ENCODE measurements around the gene LYG2.
"Not testable (repeated sequence)": the region's sequence is repeated elsewhere in the genome, so short reads cannot be mapped to it uniquely, and the experiment has no call there.

The LYG2 gene

GRCh38 chr2:99255491-99256318, at the start of gene LYG2:
LYG2 (minus strand) TSS chr2:99255666; CDS start chr2:99254260, 1,406 bp downstream.
- Histone ChIP-seq H3K9me3 (no peaks in the 10 kb centered on the region; the same call in 1 of the 2 replicates), H3K36me3 (replicated peaks) (no peaks in the 10 kb centered on the region), H3K4me1 (no peaks in the 10 kb centered on the region), H3K4me3 (no peak within 1 kb of the TSS), H3K27me3 (ENCODE audit: low read depth) (no peaks in the 10 kb centered on the region)
- in situ Hi-C loops (cut with MboI; ENCODE audit: low sequenced_read_pairs): no loop called here
- no peak for DNase-seq (ENCODE audit: low spot score in 2 of 2)

- H3K4me3 ChIP-seq; H3K9me3 ChIP-seq; H3K36me3 ChIP-seq (replicated peaks); DNase-seq (ENCODE audit: low spot score in 2 of 2); H3K27me3 ChIP-seq (ENCODE audit: low read depth); H3K4me1 ChIP-seq; in situ Hi-C loops (cut with MboI; ENCODE audit: low sequenced_read_pairs): not testable (repeated sequence)
Observed at GRCh38 chr2:99301097-99301496, 45.6 kb upstream of the LYG2 start, which contains the start of gene LYG1. LYG1 (minus strand) TSS chr2:99301197; CDS start chr2:99295670, 5,527 bp downstream.

GRCh38 chr2:99299580-99299979, 44.1 kb upstream of the LYG2 start:
- Histone ChIP-seq H3K27me3 (ENCODE audit: low read depth) (no peaks in the 10 kb centered on the region), H3K4me3 (no peak overlapping the region), H3K4me1 (no peaks in the 10 kb centered on the region), H3K36me3 (replicated peaks) (peaks cover 3% of the 10 kb centered on the region; the same call in 1 of the 2 replicates), H3K9me3 (no peaks in the 10 kb centered on the region)
- DNase-seq (ENCODE audit: low spot score in 2 of 2): no peak
- in situ Hi-C loops (cut with MboI; ENCODE audit: low sequenced_read_pairs): no loop called here

GRCh38 chr2:99297994-99298393, 42.5 kb upstream of the LYG2 start:
- H3K4me1 ChIP-seq: no peaks in the 10 kb centered on the region
- no peak for DNase-seq (ENCODE audit: low spot score in 2 of 2)
- 0 out of 2 replicates have a peak, but pooled peaks cover 3% of the 10 kb centered on the region for H3K36me3 ChIP-seq (replicated peaks)
- H3K27me3 ChIP-seq (ENCODE audit: low read depth): no peaks in the 10 kb centered on the region
- in situ Hi-C loops (cut with MboI; ENCODE audit: low sequenced_read_pairs): no loop called here
- H3K9me3 ChIP-seq: no peaks in the 10 kb centered on the region
- no peak overlapping the region for H3K4me3 ChIP-seq

- H3K4me3 ChIP-seq: no peak overlapping the region
- no peak for DNase-seq (ENCODE audit: low spot score in 2 of 2)
- H3K9me3 ChIP-seq: no peaks in the 10 kb centered on the region
- no peaks in the 10 kb centered on the region for H3K36me3 ChIP-seq (replicated peaks)
- in situ Hi-C loops (cut with MboI; ENCODE audit: low sequenced_read_pairs): no loop called here
- no peaks in the 10 kb centered on the region for H3K27me3 ChIP-seq (ENCODE audit: low read depth)
- peaks cover 5% of the 10 kb centered on the region; the same call in 1 of the 2 replicates for H3K4me1 ChIP-seq
Observed at GRCh38 chr2:99285526-99285925, 30.1 kb upstream of the LYG2 start.

DNA sequence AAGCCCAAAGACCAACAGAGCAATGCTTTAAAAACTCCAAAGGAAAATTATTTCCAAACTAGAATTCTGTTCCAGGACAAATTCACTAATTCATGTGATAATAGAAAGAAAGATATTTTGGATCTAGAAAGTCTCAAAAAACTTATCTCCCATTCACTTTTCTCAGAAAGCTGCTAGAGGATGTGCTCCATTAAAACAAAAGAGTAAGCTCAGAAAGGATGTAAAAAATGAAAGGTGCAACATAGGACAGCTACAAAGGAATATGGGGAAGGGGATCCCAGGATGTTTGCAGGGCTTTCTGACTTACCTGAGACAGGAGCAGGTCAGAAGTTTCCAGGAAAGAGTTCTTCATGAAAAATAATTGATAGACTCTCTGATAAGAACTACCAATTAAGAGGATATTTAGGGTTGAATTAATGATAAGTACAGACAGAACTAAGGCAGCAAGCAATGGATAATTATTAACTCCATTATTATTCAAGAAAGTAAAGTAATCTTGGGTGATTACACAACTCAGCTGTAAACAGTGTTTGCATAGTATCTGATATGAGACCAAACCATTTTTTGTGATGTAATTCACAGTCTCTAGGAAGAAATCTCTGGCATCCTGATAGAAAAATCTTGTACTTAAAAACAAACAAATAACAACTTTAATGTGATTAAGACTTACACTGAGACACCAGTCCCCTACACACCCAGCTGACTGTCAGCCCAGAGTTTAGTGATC, 24.7 kb upstream of the LYG2 start:
- H3K9me3 ChIP-seq: no peaks in the 10 kb centered on the region
- H3K4me1 ChIP-seq: peaks cover 5% of the 10 kb centered on the region; the same call in 1 of the 2 replicates
- no peak for DNase-seq (ENCODE audit: low spot score in 2 of 2)
- no peaks in the 10 kb centered on the region for H3K36me3 ChIP-seq (replicated peaks)
- no peaks in the 10 kb centered on the region for H3K27me3 ChIP-seq (ENCODE audit: low read depth)
- in situ Hi-C loops (cut with MboI; ENCODE audit: low sequenced_read_pairs): no loop called here
- no peak overlapping the region for H3K4me3 ChIP-seq

GRCh38 chr2:99278793-99279291, 23.4 kb upstream of the LYG2 start:
- in situ Hi-C loops (cut with MboI; ENCODE audit: low sequenced_read_pairs): no loop called here
- H3K9me3 ChIP-seq: no peaks in the 10 kb centered on the region
- no peaks in the 10 kb centered on the region for H3K27me3 ChIP-seq (ENCODE audit: low read depth)
- no peaks in the 10 kb centered on the region for H3K36me3 ChIP-seq (replicated peaks)
- H3K4me3 ChIP-seq: no peak overlapping the region
- peaks cover 5% of the 10 kb centered on the region; the same call in 1 of the 2 replicates for H3K4me1 ChIP-seq
- no peak for DNase-seq (ENCODE audit: low spot score in 2 of 2)

- H3K4me1 ChIP-seq; DNase-seq (ENCODE audit: low spot score in 2 of 2); H3K27me3 ChIP-seq (ENCODE audit: low read depth); H3K36me3 ChIP-seq (replicated peaks); H3K4me3 ChIP-seq; in situ Hi-C loops (cut with MboI; ENCODE audit: low sequenced_read_pairs); H3K9me3 ChIP-seq: not testable (repeated sequence)
Observed at GRCh38 chr2:99278195-99278765, 22.8 kb upstream of the LYG2 start.

- no peak for DNase-seq (ENCODE audit: low spot score in 2 of 2)
- Histone ChIP-seq H3K27me3 (ENCODE audit: low read depth) (no peaks in the 10 kb centered on the region), H3K4me3 (no peak overlapping the region), H3K4me1 (no peaks in the 10 kb centered on the region; the same call in 1 of the 2 replicates), H3K36me3 (replicated peaks) (no peaks in the 10 kb centered on the region), H3K9me3 (no peaks in the 10 kb centered on the region)
- in situ Hi-C loops (cut with MboI; ENCODE audit: low sequenced_read_pairs): no loop called here
Observed at GRCh38 chr2:99275882-99276281, 20.4 kb upstream of the LYG2 start.

- in situ Hi-C loops (cut with MboI; ENCODE audit: low sequenced_read_pairs): no loop called here
- Histone ChIP-seq H3K36me3 (replicated peaks) (no peaks in the 10 kb centered on the region), H3K4me3 (no peak overlapping the region), H3K9me3 (no peaks in the 10 kb centered on the region; the same call in 1 of the 2 replicates), H3K4me1 (no peaks in the 10 kb centered on the region), H3K27me3 (ENCODE audit: low read depth) (no peaks in the 10 kb centered on the region)
- DNase-seq (ENCODE audit: low spot score in 2 of 2): no peak
Observed at GRCh38 chr2:99261242-99261641, 5.8 kb upstream of the LYG2 start.

DNA sequence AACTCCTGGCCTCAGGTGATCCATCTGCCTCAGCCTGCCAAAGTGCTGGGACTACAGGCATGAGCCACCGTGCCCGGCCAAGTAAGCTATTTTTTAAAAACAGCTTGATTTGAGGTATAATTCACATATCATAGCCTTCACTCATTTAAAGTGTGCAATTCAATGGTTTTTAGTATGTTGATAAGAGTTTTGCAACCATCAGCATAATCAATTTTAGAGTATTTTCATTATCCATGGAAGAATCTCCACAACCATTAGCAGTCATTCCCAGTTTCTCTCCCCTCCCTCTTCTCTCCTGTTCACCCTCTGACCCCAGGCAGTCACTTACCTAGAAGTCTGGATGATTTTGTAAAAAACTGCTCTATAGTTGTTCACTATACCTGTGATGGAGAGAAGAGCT, 4.7 kb upstream of the LYG2 start:
- Histone ChIP-seq H3K4me1 (no peaks in the 10 kb centered on the region), H3K9me3 (no peaks in the 10 kb centered on the region; the same call in 1 of the 2 replicates), H3K4me3 (no peak overlapping the region), H3K36me3 (replicated peaks) (no peaks in the 10 kb centered on the region), H3K27me3 (ENCODE audit: low read depth) (no peaks in the 10 kb centered on the region)
- no peak for DNase-seq (ENCODE audit: low spot score in 2 of 2)
- in situ Hi-C loops (cut with MboI; ENCODE audit: low sequenced_read_pairs): no loop called here

DNA sequence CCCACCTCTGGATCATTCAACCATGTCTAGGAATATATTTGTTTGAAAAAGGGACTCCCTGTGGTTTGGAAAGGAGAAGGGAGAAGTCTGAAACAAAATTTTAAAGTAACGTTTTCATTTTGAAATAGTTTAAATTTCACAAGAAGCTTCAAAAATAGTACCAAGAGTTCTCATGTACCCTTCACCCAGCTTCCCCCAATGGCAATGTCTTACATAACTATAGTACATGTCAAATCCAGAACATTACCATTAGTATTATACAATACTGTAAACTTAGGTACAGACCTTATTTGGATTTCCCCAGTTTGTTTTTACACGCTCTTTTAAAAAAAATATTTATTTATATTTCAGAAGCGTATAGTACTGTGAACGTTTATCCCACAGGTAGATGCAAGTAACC, 4.0 kb upstream of the LYG2 start:
- H3K4me1 ChIP-seq: no peaks in the 10 kb centered on the region
- H3K36me3 ChIP-seq (replicated peaks): no peaks in the 10 kb centered on the region
- in situ Hi-C loops (cut with MboI; ENCODE audit: low sequenced_read_pairs): no loop called here
- no peak for DNase-seq (ENCODE audit: low spot score in 2 of 2)
- no peaks in the 10 kb centered on the region; the same call in 1 of the 2 replicates for H3K9me3 ChIP-seq
- no peaks in the 10 kb centered on the region for H3K27me3 ChIP-seq (ENCODE audit: low read depth)
- no peak overlapping the region for H3K4me3 ChIP-seq

DNA sequence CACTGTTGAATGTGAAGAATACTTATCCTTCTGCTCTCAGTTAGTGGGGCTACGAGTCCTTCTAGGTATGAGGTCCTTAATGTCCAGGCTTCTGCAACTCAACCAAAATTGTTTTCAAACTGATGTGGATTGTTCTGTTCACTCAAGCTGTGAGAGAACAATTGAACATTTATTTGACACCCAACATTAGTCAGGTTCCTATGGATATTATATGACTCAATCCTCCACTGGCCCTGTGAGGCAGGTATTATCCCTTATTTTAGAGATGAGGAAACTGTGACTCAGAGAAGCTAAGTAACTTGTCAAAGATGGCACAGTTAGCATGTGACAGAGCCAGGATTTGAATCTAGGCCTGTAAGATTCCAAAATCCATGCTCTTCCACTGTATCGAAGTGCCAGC, 1.2 kb upstream of the LYG2 start:
- DNase-seq (ENCODE audit: low spot score in 2 of 2): no peak
- in situ Hi-C loops (cut with MboI; ENCODE audit: low sequenced_read_pairs): no loop called here

More for the DNA sequence above, 1.2 kb upstream of the LYG2 start:
- Histone ChIP-seq H3K9me3 (no peaks in the 10 kb centered on the region; the same call in 1 of the 2 replicates), H3K4me1 (no peaks in the 10 kb centered on the region), H3K36me3 (replicated peaks) (no peaks in the 10 kb centered on the region), H3K27me3 (ENCODE audit: low read depth) (no peaks in the 10 kb centered on the region), H3K4me3 (no peak overlapping the region)
